H1 (cell line): Measurements from ENCODE around the gene PANX2.

Experiments used
- BCL11A ChIP-seq, 2 experiments: IDR thresholded peaks; one replicate each; pipeline ENCODE4 v1.6.1; 2011; ENCODE audit warnings: low read depth in 2 of 2, low read length in 2 of 2, mild to moderate bottlenecking in 2 of 2
- EP300 ChIP-seq, 2 experiments: IDR thresholded peaks; 1 replicate in 1 of 2; 2 replicates in 1 of 2; pipeline ENCODE4 v1.6.1; 2011 to 2012; ENCODE audit warnings: low read depth in 2 of 2, low read length in 2 of 2, mild to moderate bottlenecking in 2 of 2, borderline replicate concordance in 1 of 2, inconsistent platforms in 1 of 2, moderate library complexity in 1 of 2
- EZH2 ChIP-seq: fragments of 200-600 bp; sonication (generic); IDR thresholded peaks from 2 replicates; pipeline ENCODE4 v1.7.1; 2012; ENCODE audit warnings: low read depth, mild to moderate bottlenecking, moderate library complexity, low read length, inconsistent platforms; ENCODE audit not compliant: severe bottlenecking
- GTF2F1 ChIP-seq: IDR thresholded peaks from 2 replicates; pipeline ENCODE4 v1.6.1; 2012; ENCODE audit warnings: low read depth, low read length, improper control_type of control experiment, borderline replicate concordance
- HDAC2 ChIP-seq, 2 experiments: fragments of 300-600 bp in 1 of 2; sonication (generic) in 1 of 2; IDR thresholded peaks; 2 replicates each; pipeline ENCODE4 v1.6.1; 2011 to 2012; ENCODE audit warnings: low read depth in 2 of 2, low read length in 2 of 2, mild to moderate bottlenecking in 2 of 2, moderate library complexity in 2 of 2, borderline replicate concordance in 1 of 2, inconsistent platforms in 1 of 2
- KDM1A ChIP-seq: fragments of 200-600, 300-600 bp; sonication (generic); IDR thresholded peaks from 2 replicates; pipeline ENCODE4 v1.7.1; 2016; ENCODE audit warnings: mild to moderate bottlenecking, low read length, borderline replicate concordance
- MAFK ChIP-seq: IDR thresholded peaks from 2 replicates; pipeline ENCODE4 v1.6.1; 2012; ENCODE audit warnings: low read depth, mild to moderate bottlenecking, improper control_type of control experiment, low read length
- POLR2A ChIP-seq, 2 experiments: IDR thresholded peaks; 1 replicate in 1 of 2; 2 replicates in 1 of 2; pipeline ENCODE4 v1.6.1; 2011; ENCODE audit warnings: low read depth in 2 of 2, low read length in 2 of 2, mild to moderate bottlenecking in 2 of 2; ENCODE audit errors: control extremely low read depth in 1 of 2
- RAD21 ChIP-seq, 2 experiments: IDR thresholded peaks in 1 of 2; conservative IDR thresholded peaks in 1 of 2; 2 replicates each; pipeline ENCODE4 v1.6.1; 2011; ENCODE audit warnings: low read depth in 2 of 2, low read length in 2 of 2, improper control_type of control experiment in 1 of 2, inconsistent platforms in 1 of 2, mild to moderate bottlenecking in 1 of 2, moderate library complexity in 1 of 2
- RXRA ChIP-seq: IDR thresholded peaks from 2 replicates; pipeline ENCODE4 v1.6.1; 2011; ENCODE audit warnings: low read depth, mild to moderate bottlenecking, low read length, moderate library complexity; ENCODE audit not compliant: insufficient read depth
- SIN3A ChIP-seq, 2 experiments: IDR thresholded peaks in 1 of 2; conservative IDR thresholded peaks in 1 of 2; 2 replicates each; pipeline ENCODE4 v1.6.1; 2011 to 2012; ENCODE audit warnings: low read length in 2 of 2, improper control_type of control experiment in 1 of 2, low read depth in 1 of 2, mild to moderate bottlenecking in 1 of 2
- SP1 ChIP-seq: IDR thresholded peaks from 2 replicates; pipeline ENCODE4 v1.6.1; 2011; ENCODE audit warnings: low read depth, low read length
- TAF1 ChIP-seq: IDR thresholded peaks from 2 replicates; pipeline ENCODE4 v1.6.1; 2011; ENCODE audit warnings: mild to moderate bottlenecking, low read depth, low read length
- TF ChIP-seq, protein P1 (sequence below), 3 experiments: IDR thresholded peaks; 1 replicate in 2 of 3; 2 replicates in 1 of 3; pipeline versions ENCODE4 v1.5.1 to v1.6.1; 2011; ENCODE audit warnings: low read length in 3 of 3, mild to moderate bottlenecking in 3 of 3, inconsistent platforms in 2 of 3, low read depth in 1 of 3, moderate library complexity in 1 of 3; ENCODE audit not compliant: insufficient read depth in 1 of 3; ENCODE audit errors: control extremely low read depth in 1 of 3

DNA sequence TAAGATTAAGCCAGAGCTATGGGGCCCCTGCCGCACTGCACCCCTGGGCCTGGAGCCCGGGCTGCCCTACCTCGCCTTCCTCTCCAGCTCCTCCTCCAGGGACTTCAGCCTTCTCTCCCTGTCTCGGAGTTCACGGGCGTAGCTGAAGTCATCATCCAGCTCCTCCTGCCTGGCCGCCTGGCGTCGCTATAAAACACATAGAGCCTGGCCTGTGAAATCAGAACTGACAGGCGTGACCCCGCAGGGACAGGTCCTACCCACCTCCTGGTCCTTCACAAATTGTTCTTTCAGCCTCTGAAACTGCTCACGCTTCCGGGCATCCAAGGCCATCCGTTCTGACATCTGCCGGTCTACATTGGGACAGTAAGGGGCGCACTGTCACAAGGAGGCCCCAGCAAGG, 53.5 kb downstream of the PANX2 start:
- TF ChIP-seq POLR2A (IDR thresholded peaks at IDR 0.05; ENCODE audit: control extremely low read depth in 1 of 2, low read depth in 2 of 2, low read length in 2 of 2) = no peak
- TF ChIP-seq, protein P1, sequence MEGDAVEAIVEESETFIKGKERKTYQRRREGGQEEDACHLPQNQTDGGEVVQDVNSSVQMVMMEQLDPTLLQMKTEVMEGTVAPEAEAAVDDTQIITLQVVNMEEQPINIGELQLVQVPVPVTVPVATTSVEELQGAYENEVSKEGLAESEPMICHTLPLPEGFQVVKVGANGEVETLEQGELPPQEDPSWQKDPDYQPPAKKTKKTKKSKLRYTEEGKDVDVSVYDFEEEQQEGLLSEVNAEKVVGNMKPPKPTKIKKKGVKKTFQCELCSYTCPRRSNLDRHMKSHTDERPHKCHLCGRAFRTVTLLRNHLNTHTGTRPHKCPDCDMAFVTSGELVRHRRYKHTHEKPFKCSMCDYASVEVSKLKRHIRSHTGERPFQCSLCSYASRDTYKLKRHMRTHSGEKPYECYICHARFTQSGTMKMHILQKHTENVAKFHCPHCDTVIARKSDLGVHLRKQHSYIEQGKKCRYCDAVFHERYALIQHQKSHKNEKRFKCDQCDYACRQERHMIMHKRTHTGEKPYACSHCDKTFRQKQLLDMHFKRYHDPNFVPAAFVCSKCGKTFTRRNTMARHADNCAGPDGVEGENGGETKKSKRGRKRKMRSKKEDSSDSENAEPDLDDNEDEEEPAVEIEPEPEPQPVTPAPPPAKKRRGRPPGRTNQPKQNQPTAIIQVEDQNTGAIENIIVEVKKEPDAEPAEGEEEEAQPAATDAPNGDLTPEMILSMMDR (IDR thresholded peaks at IDR 0.05; ENCODE audit: control extremely low read depth in 1 of 3, insufficient read depth in 1 of 3, low read depth in 1 of 3, low read length in 3 of 3) = no peak
- TF ChIP-seq EZH2 = no peak
- TF ChIP-seq KDM1A = no peak
- TF ChIP-seq EP300 (IDR thresholded peaks at IDR 0.05; ENCODE audit: borderline replicate concordance in 1 of 2, low read depth in 2 of 2, low read length in 2 of 2) = no peak
- no peak for TF ChIP-seq HDAC2 (IDR thresholded peaks at IDR 0.05; ENCODE audit: borderline replicate concordance in 1 of 2, low read depth in 2 of 2, low read length in 2 of 2)
- TF ChIP-seq TAF1 = no peak
- no peak for TF ChIP-seq RXRA
- TF ChIP-seq MAFK = no peak
- TF ChIP-seq GTF2F1 = no peak
- no peak for TF ChIP-seq RAD21 (IDR thresholded peaks at IDR 0.05 in 1 of 2, conservative IDR thresholded peaks at IDR 0.05 in 1 of 2; ENCODE audit: low read depth in 2 of 2, low read length in 2 of 2)
- TF ChIP-seq SP1 = no peak
- no peak for TF ChIP-seq BCL11A (IDR thresholded peaks at IDR 0.05; ENCODE audit: low read depth in 2 of 2, low read length in 2 of 2)
- TF ChIP-seq SIN3A (conservative IDR thresholded peaks at IDR 0.05 in 1 of 2, IDR thresholded peaks at IDR 0.05 in 1 of 2; ENCODE audit: low read depth in 1 of 2, low read length in 2 of 2) = no peak
